H1 (cell line): Measurements from ENCODE around the gene SPATA32. TPM values are rescaled to one million over a fixed set of nuclear protein-coding genes. Genes with fewer than 3 reads are reported as not detected.
A peak's percentile ranks its signal among the peaks of the same experiment; 100 is the strongest.

Source experiments
- CTCF ChIA-PET: fragments of 300-600 bp; sonication (Branson Sonifier 250); formaldehyde crosslinking; loops from one replicate; lab custom pipeline; 2021; ENCODE audit not compliant: partially characterized antibody; lab: Charles Lee
- POLR2A ChIA-PET: fragments of 300-600 bp; sonication (Branson Sonifier 250); formaldehyde crosslinking; loops from one replicate; lab custom pipeline; 2021; ENCODE audit warnings: inconsistent platforms; ENCODE audit not compliant: partially characterized antibody; lab: Charles Lee
- DNase-seq, 2 experiments: peaks; one replicate each; pipeline versions ENCODE4 v3.0.0 to v3.0.0-alpha.2; 2010 to 2022; ENCODE audit warnings: low spot score in 2 of 2, low read depth in 1 of 2, mixed read lengths in 1 of 2
- FAIRE-seq: peaks from 2 replicates; lab custom pipeline; 2011; peaks lifted over from hg19 to GRCh38; lab: Jason Lieb, UNC
- H2AFZ ChIP-seq: 2 replicates; pipeline ENCODE4 v1.8.1; 2012; ENCODE audit warnings: low read length, inconsistent platforms
- H2AK5ac ChIP-seq: 2 replicates; pipeline ENCODE4 v1.6.1; 2013; ENCODE audit warnings: low read depth, low read length
- H2BK120ac ChIP-seq: replicated peaks from 2 replicates; pipeline ENCODE3; 2013; ENCODE audit warnings: low read depth, low read length, inconsistent platforms
- H2BK12ac ChIP-seq: 2 replicates; pipeline ENCODE4 v1.6.1; 2013; ENCODE audit warnings: low read depth, low read length
- H2BK15ac ChIP-seq: 2 replicates; pipeline ENCODE4 v1.6.1; 2013; ENCODE audit warnings: low read length
- H2BK20ac ChIP-seq: 2 replicates; pipeline ENCODE4 v1.6.1; 2013; ENCODE audit warnings: low read length
- H2BK5ac ChIP-seq: 2 replicates; pipeline ENCODE4 v1.6.1; 2013; ENCODE audit warnings: low read depth, low read length
- H3K14ac ChIP-seq: 2 replicates; pipeline ENCODE4 v1.6.1; 2013; ENCODE audit warnings: inconsistent platforms; ENCODE audit not compliant: insufficient read length
- H3K18ac ChIP-seq: 2 replicates; pipeline ENCODE4 v1.6.1; 2013; ENCODE audit warnings: low read length; ENCODE audit errors: extremely low read depth
- H3K23ac ChIP-seq: 2 replicates; pipeline ENCODE4 v1.6.1; 2013; ENCODE audit warnings: inconsistent platforms; ENCODE audit not compliant: insufficient read length
- H3K23me2 ChIP-seq: 2 replicates; pipeline ENCODE4 v1.6.1; 2013; ENCODE audit warnings: low read depth, low read length
- H3K27ac ChIP-seq: 2 replicates; pipeline ENCODE4 v1.6.1; 2011; ENCODE audit warnings: low read depth, low read length, inconsistent platforms
- H3K27me3 ChIP-seq, 4 experiments: replicated peaks in 1 of 4; 1 replicate in 1 of 4; 2 replicates in 3 of 4; pipeline versions ENCODE4 v1.6.1 to v1.8.1; 2011 to 2013; ENCODE audit warnings: low read length in 3 of 4, mild to moderate bottlenecking in 3 of 4, inconsistent platforms in 2 of 4, mixed read lengths in 2 of 4, moderate library complexity in 1 of 4; ENCODE audit not compliant: control insufficient read depth in 3 of 4, insufficient read depth in 3 of 4; ENCODE audit errors: extremely low read depth in 1 of 4
- H3K36me3 ChIP-seq, 4 experiments: 2 replicates each; pipeline versions ENCODE4 v1.6.1 to v1.8.1; 2011 to 2013; ENCODE audit warnings: mild to moderate bottlenecking in 4 of 4, low read length in 3 of 4, moderate library complexity in 2 of 4, control low read depth in 1 of 4, inconsistent platforms in 1 of 4; ENCODE audit not compliant: insufficient read depth in 4 of 4, control insufficient read depth in 2 of 4
- H3K4ac ChIP-seq: replicated peaks from 2 replicates; pipeline ENCODE3; 2013; ENCODE audit warnings: low read length, low read depth, mixed read lengths, inconsistent platforms; ENCODE audit not compliant: insufficient read length
- H3K4me1 ChIP-seq, 4 experiments: replicated peaks in 1 of 4; 1 replicate in 1 of 4; 2 replicates in 3 of 4; pipeline versions ENCODE4 v1.6.1 to v1.8.1; 2011 to 2013; ENCODE audit warnings: low read length in 3 of 4, inconsistent platforms in 2 of 4, mixed read lengths in 1 of 4; ENCODE audit not compliant: insufficient read depth in 4 of 4, control insufficient read depth in 3 of 4
- H3K4me2 ChIP-seq, 2 experiments: 2 replicates each; pipeline versions ENCODE4 v1.6.1 to v1.8.1; 2011 to 2013; ENCODE audit warnings: low read depth in 2 of 2, low read length in 2 of 2, control low read depth in 1 of 2, inconsistent platforms in 1 of 2, mild to moderate bottlenecking in 1 of 2; ENCODE audit not compliant: insufficient read depth in 1 of 2
- H3K4me3 ChIP-seq, 4 experiments: fragments of 200-600, 300-600 bp in 1 of 4; sonication (generic), shearing (Covaris generic), sonication (Bioruptor Twin) in 1 of 4; 2 replicates each; pipeline versions ENCODE4 v1.5.1 to v1.8.1; 2011 to 2016; ENCODE audit warnings: low read length in 4 of 4, low read depth in 3 of 4, control low read depth in 2 of 4, inconsistent platforms in 2 of 4, mild to moderate bottlenecking in 2 of 4, mixed read lengths in 1 of 4, moderate library complexity in 1 of 4; ENCODE audit not compliant: insufficient read depth in 2 of 4; ENCODE audit errors: extremely low read depth in 1 of 4
- H3K56ac ChIP-seq: replicated peaks from 2 replicates; pipeline ENCODE3; 2013; ENCODE audit warnings: low read depth, mild to moderate bottlenecking, mixed read lengths, low read length, inconsistent platforms; ENCODE audit not compliant: insufficient read length
- H3K79me1 ChIP-seq: 2 replicates; pipeline ENCODE4 v1.6.1; 2013; ENCODE audit warnings: low read depth, low read length, control low read depth
- H3K79me2 ChIP-seq, 2 experiments: 2 replicates each; pipeline versions ENCODE4 v1.6.1 to v1.8.1; 2012 to 2013; ENCODE audit warnings: low read length in 2 of 2, mild to moderate bottlenecking in 2 of 2, inconsistent platforms in 1 of 2; ENCODE audit not compliant: insufficient read depth in 2 of 2, control insufficient read depth in 1 of 2
- H3K9ac ChIP-seq, 4 experiments: replicated peaks in 1 of 4; 1 replicate in 1 of 4; 2 replicates in 3 of 4; pipeline versions ENCODE4 v1.6.1 to v1.8.1; 2011 to 2013; ENCODE audit warnings: low read depth in 3 of 4, low read length in 3 of 4, control low read depth in 2 of 4, mild to moderate bottlenecking in 2 of 4, moderate library complexity in 2 of 4, inconsistent platforms in 1 of 4; ENCODE audit errors: extremely low read depth in 1 of 4
- H3K9me3 ChIP-seq, 2 experiments: 2 replicates each; pipeline versions ENCODE4 v1.6.1 to v1.8.1; 2012 to 2013; ENCODE audit warnings: mild to moderate bottlenecking in 2 of 2, moderate library complexity in 2 of 2, control low read depth in 1 of 2, inconsistent platforms in 1 of 2, low read depth in 1 of 2, low read length in 1 of 2, mixed read lengths in 1 of 2; ENCODE audit not compliant: insufficient read depth in 2 of 2
- H4K20me1 ChIP-seq, 2 experiments: replicated peaks in 1 of 2; 2 replicates each; pipeline versions ENCODE3 to v1.8.1; 2011 to 2013; ENCODE audit warnings: inconsistent platforms in 2 of 2, low read length in 2 of 2, mild to moderate bottlenecking in 1 of 2; ENCODE audit not compliant: insufficient read depth in 2 of 2, control insufficient read depth in 1 of 2
- H4K5ac ChIP-seq: 2 replicates; pipeline ENCODE4 v1.6.1; 2013; ENCODE audit warnings: low read length, low read depth, mixed read lengths, inconsistent platforms; ENCODE audit not compliant: insufficient read length
- H4K8ac ChIP-seq: 2 replicates; pipeline ENCODE4 v1.8.0; 2013; ENCODE audit warnings: mild to moderate bottlenecking, moderate library complexity, low read length, inconsistent platforms; ENCODE audit not compliant: insufficient read depth; ENCODE audit errors: extremely low read depth
- H4K91ac ChIP-seq: replicated peaks from 2 replicates; pipeline ENCODE3; 2013; ENCODE audit warnings: low read length, mixed read lengths, inconsistent platforms; ENCODE audit not compliant: insufficient read length
- BACH1 ChIP-seq: IDR thresholded peaks from 2 replicates; pipeline ENCODE4 v1.6.1; 2012; ENCODE audit warnings: low read length, improper control_type of control experiment
- BRCA1 ChIP-seq: IDR thresholded peaks from 2 replicates; pipeline ENCODE4 v1.6.1; 2012; ENCODE audit warnings: low read depth, low read length, improper control_type of control experiment
- GABPA ChIP-seq: IDR thresholded peaks from 2 replicates; pipeline ENCODE4 v1.6.1; 2011; ENCODE audit warnings: mild to moderate bottlenecking, low read length, moderate library complexity, borderline replicate concordance; ENCODE audit not compliant: insufficient read depth
- JUND ChIP-seq: IDR thresholded peaks from 2 replicates; pipeline ENCODE4 v1.6.1; 2011; ENCODE audit warnings: mild to moderate bottlenecking, improper control_type of control experiment, low read length
- SIN3A ChIP-seq, 2 experiments: IDR thresholded peaks in 1 of 2; conservative IDR thresholded peaks in 1 of 2; 2 replicates each; pipeline ENCODE4 v1.6.1; 2011 to 2012; ENCODE audit warnings: low read length in 2 of 2, improper control_type of control experiment in 1 of 2, low read depth in 1 of 2, mild to moderate bottlenecking in 1 of 2
- WGBS, 2 experiments: shearing (Covaris generic) in 1 of 2; methylation state at CpG; one replicate each; pipeline versions ENCODE4 v1.1.6 to v1.1.7; 2013 to 2015; ENCODE audit warnings: low lambda C conversion rate in 2 of 2, mixed read lengths in 2 of 2, inconsistent platforms in 1 of 2, low coverage in 1 of 2, missing lambda C conversion rate in 1 of 2; ENCODE audit not compliant: insufficient replicate concordance in 2 of 2, insufficient coverage in 1 of 2, insufficient read length in 1 of 2; ENCODE audit errors: extremely low coverage in 1 of 2, missing lambda C conversion rate in 1 of 2; 5-methylcytosine and 5-hydroxymethylcytosine counted together
- polyA plus RNA-seq, 7 experiments: library from polyadenylated mRNA; depleted of rRNA in 3 of 7; stranded (reverse) in 5 of 7; unstranded in 2 of 7; fragments of >200 nt in 5 of 7; fragments of 200-250 nt in 2 of 7; gene quantifications; 1 replicate in 5 of 7; 2 replicates in 1 of 7; 4 replicates in 1 of 7; pipeline versions ENCODE4 v1.2.1 to v1.2.3, GENCODE V29; 2011 to 2013; ENCODE audit warnings: missing spikeins in 2 of 7, mixed read lengths in 2 of 7
- total RNA-seq: library from RNA; stranded (reverse); fragmentation: NEBNext Ultra II Directional; extraction: Animal tissue kit (Norgen Biotek cat#: 25700); gene quantifications from 2 replicates; pipeline ENCODE4 v1.2.1, GENCODE V29; 2021
- TF ChIP-seq, protein P1 (sequence below): IDR thresholded peaks from 2 replicates; pipeline ENCODE4 v1.6.1; 2012; ENCODE audit warnings: inconsistent platforms

SPATA32 gene
- total and polyA plus RNA-seq, 2 of the 8 experiments (the other 6 are each of a cell fraction or from before 2014, with no cell fraction given), result 0.24 TPM; not detected in 1

DNA sequence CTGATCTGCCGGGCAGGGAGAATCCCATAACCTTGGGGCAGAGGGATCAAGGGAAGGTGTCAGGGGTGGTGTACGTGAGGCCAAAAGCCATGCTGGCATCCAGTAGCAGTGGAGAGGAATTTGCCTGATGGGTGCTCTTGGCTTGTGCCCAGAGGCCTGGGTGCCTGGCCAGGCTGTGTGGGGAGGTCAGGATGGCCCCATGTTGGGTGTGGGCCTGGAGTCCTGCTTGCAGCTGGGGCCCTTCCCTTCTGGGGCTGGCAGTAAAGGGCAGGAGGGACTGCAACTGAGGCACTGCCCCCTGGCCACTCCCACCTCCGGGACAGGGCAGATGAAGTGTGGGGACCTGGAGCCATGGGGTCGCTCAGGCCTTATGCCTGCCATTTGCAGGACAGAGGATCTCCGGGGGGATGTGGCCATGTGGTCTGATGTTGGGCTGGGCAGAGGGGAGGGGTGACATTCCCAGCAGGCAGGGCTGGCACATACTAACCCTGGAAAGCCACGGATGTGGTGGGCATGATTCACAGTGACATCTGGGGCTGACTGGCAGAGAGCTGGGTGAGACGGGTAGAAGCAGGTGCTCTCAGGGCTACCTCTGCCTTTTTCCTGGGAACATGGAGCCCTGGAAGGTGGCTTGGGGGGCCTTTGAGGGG is 36.7 kb downstream of the SPATA32 start:
- Histone ChIP-seq H3K4ac (no peak overlapping the region), H4K20me1 (no peaks in the 10 kb centered on the region), H2BK5ac (no peak overlapping the region), H3K56ac (no peak overlapping the region), H4K91ac (no peak overlapping the region), H3K36me3 (no peaks in the 10 kb centered on the region), H3K18ac (no peak overlapping the region), H3K4me3 (no peak overlapping the region), H3K4me2 (no peak overlapping the region), H3K23me2 (peaks cover 7% of the 10 kb centered on the region; the same call in 1 of the 2 replicates), H2BK15ac (no peak overlapping the region; the same call in 1 of the 2 replicates), H3K23ac (no peak overlapping the region), H3K9me3 (no peaks in the 10 kb centered on the region), H3K14ac (no peak overlapping the region), H3K27me3 (peaks cover 13 to 35% (median 28%) of the 10 kb centered on the region in 4 experiments), H3K79me2 (no peaks in the 10 kb centered on the region), H2AK5ac (no peak overlapping the region), H4K5ac (no peak overlapping the region), H2BK120ac (no peak overlapping the region), H2BK12ac (peak overlapping the region; percentile 50; the same call in 1 of the 2 replicates), H2BK20ac (no peak overlapping the region; the same call in 1 of the 2 replicates), H3K9ac (no peak overlapping the region), H3K79me1 (no peaks in the 10 kb centered on the region), H4K8ac (no peak overlapping the region; the same call in 1 of the 2 replicates), H3K4me1 (peaks cover 5 to 33% (median 19%) of the 10 kb centered on the region in 4 experiments), H3K27ac (no peak overlapping the region), H2AFZ (no peak overlapping the region)
- WGBS, 2 experiments, result 81% methylated on average over 7 of the region's 7 CpGs; no CpG with 5 or more reads in 1 of the 2 experiments
- ChIA-PET CTCF (interaction anchor here (0.7 to 22.1 kb wide), 11 partner anchors 8 to 380 kb away, joined by 3 to 362 read pairs (median 5); partner anchors contain the start of gene ACBD4), POLR2A (interaction anchor here (0.6 to 2.0 kb wide), 5 partner anchors 11 to 146 kb away, joined by 3 to 17 read pairs (median 6); partner anchors contain the start of genes HEXIM1 and HEXIM2)
- DNase-seq, result no peak
- no peak for FAIRE-seq
- TF ChIP-seq BRCA1, result no peak
- TF ChIP-seq GABPA, result no peak
- no peak for TF ChIP-seq BACH1
- TF ChIP-seq, protein P1, sequence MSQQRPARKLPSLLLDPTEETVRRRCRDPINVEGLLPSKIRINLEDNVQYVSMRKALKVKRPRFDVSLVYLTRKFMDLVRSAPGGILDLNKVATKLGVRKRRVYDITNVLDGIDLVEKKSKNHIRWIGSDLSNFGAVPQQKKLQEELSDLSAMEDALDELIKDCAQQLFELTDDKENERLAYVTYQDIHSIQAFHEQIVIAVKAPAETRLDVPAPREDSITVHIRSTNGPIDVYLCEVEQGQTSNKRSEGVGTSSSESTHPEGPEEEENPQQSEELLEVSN, result no peak
- TF ChIP-seq JUND, result no peak
- TF ChIP-seq SIN3A (conservative IDR thresholded peaks at IDR 0.05 in 1 of 2, IDR thresholded peaks at IDR 0.05 in 1 of 2; ENCODE audit: low read depth in 1 of 2, low read length in 2 of 2), result no peak
